BE2C (cell line): ENCODE results near the gene FADS6.

Experiments
- DNase-seq: peaks from one replicate; pipeline ENCODE4 v3.0.0-alpha.2; 2020
- H3K27me3 ChIP-seq: fragments of 250-450 bp; sonication (Bioruptor Pico); 2 replicates; pipeline ENCODE4 v1.5.1; 2020; ENCODE audit warnings: mild to moderate bottlenecking
- H3K36me3 ChIP-seq: fragments of 250-450 bp; sonication (Bioruptor Pico); 2 replicates; pipeline ENCODE4 v1.5.1; 2020; ENCODE audit warnings: mild to moderate bottlenecking
- H3K4me1 ChIP-seq: fragments of 250-450 bp; sonication (Bioruptor Pico); 2 replicates; pipeline ENCODE4 v1.5.1; 2020
- H3K4me3 ChIP-seq: 2 replicates; pipeline ENCODE4 v1.5.1; 2011; ENCODE audit warnings: low read depth, low read length
- H3K9me3 ChIP-seq: fragments of 250-450 bp; sonication (Bioruptor Pico); 2 replicates; pipeline ENCODE4 v1.5.1; 2020
- CTCF ChIP-seq: IDR thresholded peaks from 2 replicates; pipeline ENCODE4 v1.5.1; 2012; ENCODE audit warnings: mild to moderate bottlenecking, low read depth, low read length

The FADS6 gene

GRCh38 chr17:74862919-74863318 lies 30.5 kb downstream of the FADS6 start:
- Histone ChIP-seq H3K27me3 (peaks cover 40% of the 10 kb centered on the region), H3K36me3 (no peaks in the 10 kb centered on the region), H3K4me1 (0 out of 2 replicates have a peak, but pooled peaks cover 6% of the 10 kb centered on the region), H3K9me3 (no peaks in the 10 kb centered on the region), H3K4me3 (no peak overlapping the region)
- no peak for DNase-seq
- TF ChIP-seq CTCF = no peak

GRCh38 chr17:74862108-74862901 lies 31.1 kb downstream of the FADS6 start:
- TF ChIP-seq CTCF = peak; percentile 79
- DNase-seq = peak; percentile 85
- Histone ChIP-seq H3K36me3 (no peaks in the 10 kb centered on the region), H3K27me3 (peaks cover 40% of the 10 kb centered on the region), H3K4me1 (0 out of 2 replicates have a peak, but pooled peaks cover 6% of the 10 kb centered on the region), H3K9me3 (no peaks in the 10 kb centered on the region), H3K4me3 (no peak overlapping the region)

- DNase-seq = no peak
- Histone ChIP-seq H3K4me1 (0 out of 2 replicates have a peak, but pooled peaks cover 6% of the 10 kb centered on the region), H3K36me3 (no peaks in the 10 kb centered on the region), H3K27me3 (peaks cover 40% of the 10 kb centered on the region), H3K9me3 (no peaks in the 10 kb centered on the region), H3K4me3 (no peak overlapping the region)
- no peak for TF ChIP-seq CTCF
Observed at GRCh38 chr17:74861662-74862107, 31.7 kb downstream of the FADS6 start.

GRCh38 chr17:74860872-74861661 lies 32.4 kb downstream of the FADS6 start:
- Histone ChIP-seq H3K36me3 (no peaks in the 10 kb centered on the region), H3K4me1 (0 out of 2 replicates have a peak, but pooled peaks cover 6% of the 10 kb centered on the region), H3K9me3 (no peaks in the 10 kb centered on the region), H3K4me3 (no peak overlapping the region), H3K27me3 (peaks cover 40% of the 10 kb centered on the region)
- no peak for TF ChIP-seq CTCF
- DNase-seq = no peak

GRCh38 chr17:74860229-74860871 lies 33.1 kb downstream of the FADS6 start:
- Histone ChIP-seq H3K27me3 (peaks cover 40% of the 10 kb centered on the region), H3K36me3 (no peaks in the 10 kb centered on the region), H3K4me1 (0 out of 2 replicates have a peak, but pooled peaks cover 6% of the 10 kb centered on the region), H3K4me3 (no peak overlapping the region), H3K9me3 (no peaks in the 10 kb centered on the region)
- no peak for TF ChIP-seq CTCF
- no peak for DNase-seq
